Caki2 (cell line): ENCODE data around the gene BTBD17. TPM values are rescaled to one million over a fixed set of nuclear protein-coding genes. Genes with fewer than 3 reads are reported as not detected.
A peak's percentile ranks its signal among the peaks of the same experiment; 100 is the strongest.

Source experiments
- DNase-seq: peaks from one replicate; pipeline ENCODE4 v3.0.0-alpha.2; 2015; ENCODE audit warnings: low read depth
- in situ Hi-C: cut with HindIII; loops from 2 replicates; pipeline ENCODE4 v1.10.0; 2016; ENCODE audit warnings: low sequenced_read_pairs, low pct_unique_long_range_greater_than_20kb, mixed read lengths
- total RNA-seq: library from RNA; depleted of rRNA; stranded (reverse); fragments of >200 nt; shearing (Covaris generic); gene quantifications from 2 replicates; pipeline ENCODE4 v1.2.3, GENCODE V29; 2014; ENCODE audit warnings: low replicate concordance

BTBD17 gene
- total RNA-seq, 1 experiment from 2014 or later: not detected

DNA sequence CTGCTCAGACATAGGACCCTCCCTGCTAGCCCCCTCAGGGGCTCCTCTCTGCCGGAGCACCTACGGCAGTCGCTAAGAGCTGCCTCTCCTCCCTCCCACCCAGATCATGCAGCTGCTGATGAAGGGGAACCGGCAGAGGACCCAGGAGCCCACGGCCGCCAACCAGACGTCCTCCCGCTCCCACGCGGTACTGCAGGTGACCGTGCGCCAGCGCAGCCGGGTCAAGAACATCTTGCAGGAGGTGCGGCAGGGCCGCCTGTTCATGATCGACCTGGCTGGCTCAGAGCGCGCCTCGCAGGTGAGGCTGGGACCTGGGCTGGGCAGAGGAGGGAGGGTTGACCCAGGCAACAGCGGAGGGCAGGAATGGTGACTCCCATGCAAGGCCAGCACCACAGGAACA lies 17.0 kb downstream of the BTBD17 start:
- no peak for DNase-seq
- in situ Hi-C loops: no loop called here

GRCh38 chr17:74343526-74344284 lies 18.0 kb downstream of the BTBD17 start:
- no peak for DNase-seq
- in situ Hi-C loops: no loop called here

DNA sequence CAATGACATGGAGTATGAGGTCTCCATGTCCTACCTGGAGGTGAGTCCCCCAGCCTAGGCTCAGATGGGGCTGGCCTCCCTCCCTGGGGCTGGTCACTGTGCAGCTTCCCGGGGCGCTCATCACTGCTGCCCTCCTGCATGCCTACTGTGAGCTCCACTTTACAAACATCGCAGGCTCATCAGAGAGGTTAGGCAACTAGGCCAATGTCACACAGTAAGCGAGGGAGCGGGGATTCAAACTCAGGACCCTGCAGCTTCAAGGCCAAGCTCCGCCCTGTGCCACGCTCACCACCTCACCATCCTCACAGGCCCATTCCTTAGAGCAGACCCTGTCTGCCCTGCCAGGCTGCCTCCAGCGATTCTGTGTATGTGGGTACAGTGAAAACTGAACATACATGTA lies 18.5 kb downstream of the BTBD17 start:
- no peak for DNase-seq
- in situ Hi-C loops: no loop called here

GRCh38 chr17:74342224-74342623 lies 19.4 kb downstream of the BTBD17 start:
- DNase-seq: no peak
- in situ Hi-C loops: no loop called here

- in situ Hi-C loops: no loop called here
- DNase-seq: peak; percentile 23
These were observed 21.1 kb downstream of the BTBD17 start for GRCh38 chr17:74340470-74341023.

DNA sequence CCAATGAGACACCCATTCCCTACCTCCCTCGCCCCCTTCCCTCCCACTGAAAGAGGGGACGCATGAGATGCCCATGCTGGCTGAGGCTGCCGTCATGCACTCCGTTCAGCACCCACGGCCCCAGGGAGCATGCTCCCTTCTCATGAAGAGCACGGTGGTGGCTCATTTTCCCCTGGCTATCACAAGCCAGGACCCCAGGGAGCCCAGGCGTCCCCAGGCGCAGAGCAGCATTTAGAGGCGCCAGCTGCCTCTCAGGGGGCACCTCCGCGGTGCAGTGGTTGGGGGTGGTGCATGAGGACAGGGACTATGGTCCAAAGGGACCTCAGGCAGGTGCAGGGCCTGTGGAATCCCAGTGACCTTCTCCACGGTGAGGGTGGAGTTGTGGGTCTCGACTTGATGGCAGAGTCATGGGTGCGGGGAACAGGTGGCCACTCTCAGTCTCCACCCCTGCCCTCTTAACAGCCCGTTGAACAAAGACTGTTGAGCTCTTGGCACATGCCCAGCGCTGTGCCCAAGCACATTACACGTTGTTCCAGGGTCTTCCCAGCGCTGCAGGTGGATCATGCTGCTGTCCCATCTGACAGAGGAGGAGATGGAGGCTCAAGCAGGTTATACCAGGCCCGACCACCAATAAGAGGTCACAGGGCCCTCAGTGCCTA lies 22.0 kb downstream of the BTBD17 start:
- in situ Hi-C loops: no loop called here
- no peak for DNase-seq

- no peak for DNase-seq
- in situ Hi-C loops: no loop called here
These were observed 23.7 kb downstream of the BTBD17 start for GRCh38 chr17:74337834-74338500.

DNA sequence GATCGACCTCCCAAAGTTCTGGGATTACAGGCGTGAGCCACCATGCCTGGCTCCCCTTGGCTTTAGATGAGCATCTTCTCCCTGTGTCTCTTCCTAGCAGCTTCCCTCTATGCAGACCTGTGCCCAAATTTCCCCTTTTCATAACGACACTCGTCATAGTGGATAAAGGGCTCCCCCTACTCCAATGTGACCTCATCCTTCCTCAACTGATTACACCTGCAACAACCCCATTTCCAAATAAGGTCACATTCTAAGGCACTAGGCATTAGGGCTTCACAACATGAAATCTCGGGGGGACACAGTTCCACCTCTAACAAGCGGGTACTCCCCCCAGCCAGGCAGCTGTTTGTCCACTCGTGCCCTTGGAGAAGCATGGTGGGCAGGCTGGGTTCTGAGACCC lies 25.4 kb downstream of the BTBD17 start:
- in situ Hi-C loops: no loop called here
- no peak for DNase-seq

DNA sequence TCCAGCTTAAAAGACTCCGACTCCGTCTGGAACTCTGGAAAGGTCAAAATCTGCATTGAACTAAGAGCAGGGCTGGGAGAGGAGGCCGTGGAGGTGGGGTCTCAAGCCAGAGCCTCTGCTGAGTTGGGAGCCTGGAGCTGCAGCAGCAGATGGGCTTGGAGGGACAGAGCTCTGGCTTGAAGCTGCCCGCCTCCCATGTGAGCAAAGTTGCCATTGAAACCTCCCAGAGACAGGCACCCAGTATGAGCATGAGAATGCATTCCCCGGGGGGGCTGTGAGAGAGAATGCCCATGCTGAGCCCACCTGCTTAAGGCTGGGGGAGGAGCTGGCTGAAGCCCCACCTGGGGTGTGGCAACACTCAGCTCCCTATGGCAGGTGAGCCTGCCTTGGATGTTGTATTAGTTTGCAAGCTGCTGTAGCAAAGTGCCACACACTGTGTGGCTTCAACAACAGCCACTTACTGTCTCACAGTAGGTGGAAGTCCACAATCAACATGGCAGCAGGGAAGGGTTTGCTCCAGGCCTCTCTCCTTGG lies 26.1 kb downstream of the BTBD17 start:
- DNase-seq: no peak
- in situ Hi-C loops: no loop called here

DNA sequence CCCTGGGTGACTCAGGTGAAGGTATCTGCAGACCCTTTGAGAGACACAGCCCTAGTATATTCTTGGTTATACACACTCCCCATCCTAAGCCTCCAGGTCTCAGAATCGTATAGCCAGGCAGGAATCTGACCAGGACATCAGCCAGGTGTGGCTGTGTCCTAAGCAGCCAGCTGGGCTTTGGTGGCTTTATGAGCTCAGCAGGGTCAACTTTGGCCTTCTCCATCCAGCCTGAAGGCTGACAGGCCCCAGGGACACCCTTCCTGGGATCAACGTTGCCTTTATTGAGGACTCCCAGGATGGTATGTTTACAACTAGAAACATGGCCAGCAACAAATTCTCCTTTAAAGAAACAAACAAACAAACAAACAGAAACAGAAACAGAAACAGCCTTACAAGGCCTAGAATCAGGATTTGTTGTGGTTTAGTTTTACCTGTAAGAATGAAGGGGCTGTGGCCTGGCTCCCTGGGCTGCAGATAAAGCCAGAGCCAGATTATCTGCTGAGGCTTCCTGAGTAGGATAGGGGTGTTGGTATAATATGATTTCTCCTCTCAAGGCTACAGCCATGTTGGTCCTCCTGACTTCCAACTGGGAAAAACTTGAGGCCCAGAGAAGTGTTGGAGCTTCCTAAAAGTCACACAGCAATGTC lies 27.2 kb downstream of the BTBD17 start:
- in situ Hi-C loops: no loop called here
- no peak for DNase-seq

- no peak for DNase-seq
- in situ Hi-C loops: no loop called here
These were observed 28.8 kb downstream of the BTBD17 start for GRCh38 chr17:74332763-74333283.

DNA sequence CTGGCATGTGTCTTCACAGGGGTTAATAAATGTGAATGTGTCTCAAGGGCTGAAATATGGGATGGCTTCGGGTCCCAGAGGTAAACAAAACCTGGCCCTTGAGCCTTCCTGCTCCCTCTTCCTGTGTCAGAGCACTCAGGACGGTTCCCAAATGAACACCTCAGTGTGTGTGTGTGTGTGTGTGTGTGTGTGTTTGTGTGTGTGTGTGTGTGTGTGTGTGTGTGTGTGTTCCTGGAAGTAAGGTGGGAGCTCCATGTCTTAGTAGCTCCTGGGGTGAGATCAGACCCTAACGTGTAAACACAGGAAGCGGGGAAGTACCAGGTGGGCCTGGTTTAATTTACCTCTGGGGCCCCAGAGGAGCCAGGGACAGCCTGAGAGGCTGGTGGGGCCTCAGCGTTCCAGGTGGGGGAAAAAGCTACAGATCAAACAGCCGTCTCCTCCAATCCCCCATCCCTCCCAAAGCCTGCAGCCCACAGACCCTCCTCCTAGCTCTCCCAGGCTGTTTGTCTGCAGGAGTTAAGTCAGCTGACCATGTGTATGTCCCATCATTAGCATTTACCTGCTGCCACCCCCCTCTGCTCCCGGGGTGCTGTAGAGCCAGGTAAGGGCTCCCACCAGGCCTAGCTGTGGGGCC lies 29.5 kb downstream of the BTBD17 start:
- in situ Hi-C loops: no loop called here
- no peak for DNase-seq

- in situ Hi-C loops: no loop called here
- no peak for DNase-seq
These were observed 31.2 kb downstream of the BTBD17 start for GRCh38 chr17:74330446-74330845.

DNA sequence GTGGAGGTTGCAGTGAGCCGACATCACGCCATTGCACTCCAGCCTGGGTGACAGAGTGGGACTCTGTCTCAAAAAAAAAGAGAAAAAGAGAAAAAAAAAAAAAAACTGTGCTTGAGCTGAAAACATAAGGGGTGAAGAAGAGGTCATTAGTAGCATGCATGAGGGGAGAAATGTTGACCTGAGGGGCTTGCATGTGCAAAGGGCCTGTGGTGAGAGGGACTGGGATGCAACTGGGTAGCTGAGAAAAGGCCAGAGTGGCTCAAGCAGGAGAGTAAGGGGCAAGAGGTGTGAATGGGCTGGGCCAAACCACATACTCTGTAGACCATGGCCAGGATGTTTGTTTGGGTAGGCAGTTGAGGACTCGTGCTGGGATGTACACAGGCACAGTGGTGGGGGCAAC lies 32.3 kb downstream of the BTBD17 start:
- in situ Hi-C loops: no loop called here
- no peak for DNase-seq

DNA sequence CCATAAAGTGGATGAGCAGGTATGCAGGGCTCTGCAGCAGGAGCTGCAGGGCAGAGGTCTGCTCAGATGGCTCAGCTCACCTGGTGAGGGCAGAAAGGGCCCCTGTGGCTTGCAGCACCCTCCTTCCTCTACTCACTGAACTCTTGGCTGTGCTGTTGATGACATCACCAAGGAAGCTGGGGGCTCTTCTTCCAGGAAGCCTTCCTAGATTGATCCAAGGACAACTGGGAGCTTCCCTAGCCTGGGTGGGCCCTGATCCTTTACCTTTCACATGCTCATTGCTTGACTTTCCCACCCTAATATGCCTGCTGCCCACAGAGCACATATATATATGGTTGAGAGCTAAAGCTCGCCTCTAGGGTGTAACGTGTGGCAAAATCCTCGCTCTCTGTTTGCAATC lies 33.2 kb downstream of the BTBD17 start:
- in situ Hi-C loops: no loop called here

GRCh38 chr17:74326506-74326905 lies 35.2 kb downstream of the BTBD17 start:
- no peak for DNase-seq
- in situ Hi-C loops: no loop called here

More for the DNA sequence above, 33.2 kb downstream of the BTBD17 start:
- no peak for DNase-seq

- in situ Hi-C loops: no loop called here
- DNase-seq: no peak
These were observed 35.8 kb downstream of the BTBD17 start, which contains the start of gene KIF19 for GRCh38 chr17:74325743-74326379. Gene KIF19, plus strand, starts transcription at chr17:74326226. Its CDS starts 124 bp downstream, at chr17:74326350.
